GM12875 (cell line): Measurements from ENCODE around the gene ZFP82.

Experiments
- H3K4me3 ChIP-seq: one replicate; pipeline ENCODE4 v1.5.1; 2011; ENCODE audit warnings: low read depth, low read length, control low read depth
- TF ChIP-seq, protein P1 (sequence below): IDR thresholded peaks from 2 replicates; pipeline ENCODE4 v1.5.1; 2011; ENCODE audit warnings: low read depth, mild to moderate bottlenecking, control low read depth, inconsistent platforms, low read length, moderate library complexity, borderline replicate concordance; ENCODE audit not compliant: insufficient read depth

ZFP82 gene

DNA sequence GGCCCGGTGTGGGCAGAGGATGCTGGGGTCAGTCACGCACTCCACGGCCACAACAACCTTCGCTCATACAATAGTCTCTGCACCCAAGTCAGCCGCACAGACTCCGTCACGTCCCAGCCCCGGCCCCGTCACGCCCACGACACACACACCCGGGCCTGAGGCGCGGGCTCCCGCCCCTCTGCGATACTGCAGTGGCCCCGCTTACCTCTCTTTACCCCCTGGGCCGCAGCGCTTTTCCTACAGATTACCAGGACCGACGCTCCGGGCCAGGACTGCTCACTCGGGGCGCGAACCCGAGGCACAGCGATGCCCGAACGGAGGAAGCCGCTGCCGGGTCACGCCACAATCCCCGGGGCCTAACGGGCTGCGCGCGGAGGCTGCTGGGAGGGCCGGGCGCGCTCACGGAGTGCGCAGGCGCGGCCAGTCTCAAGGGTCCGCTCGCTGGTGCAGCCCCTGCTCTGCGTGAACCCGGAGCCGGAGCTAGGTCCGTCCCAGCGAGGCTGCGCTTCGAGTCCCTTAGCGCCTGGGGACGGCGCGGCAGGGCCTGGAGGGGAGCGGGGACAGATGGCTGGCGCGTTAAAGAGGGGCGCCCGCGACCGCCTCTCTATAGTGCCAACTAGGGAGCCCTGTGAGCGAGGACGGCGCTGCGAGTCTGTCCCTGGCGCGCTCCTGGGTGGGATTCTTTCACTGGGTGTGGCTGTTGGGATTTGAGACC is at the start of gene ZFP82:
Gene ZFP82 (minus strand): TSS at position 358 of the 715 bp plus-strand sequence. CDS start 8,855 bp downstream, outside the sequence.
- H3K4me3 ChIP-seq: peak within 1 kb of the TSS; percentile 81
- TF ChIP-seq, protein P1, sequence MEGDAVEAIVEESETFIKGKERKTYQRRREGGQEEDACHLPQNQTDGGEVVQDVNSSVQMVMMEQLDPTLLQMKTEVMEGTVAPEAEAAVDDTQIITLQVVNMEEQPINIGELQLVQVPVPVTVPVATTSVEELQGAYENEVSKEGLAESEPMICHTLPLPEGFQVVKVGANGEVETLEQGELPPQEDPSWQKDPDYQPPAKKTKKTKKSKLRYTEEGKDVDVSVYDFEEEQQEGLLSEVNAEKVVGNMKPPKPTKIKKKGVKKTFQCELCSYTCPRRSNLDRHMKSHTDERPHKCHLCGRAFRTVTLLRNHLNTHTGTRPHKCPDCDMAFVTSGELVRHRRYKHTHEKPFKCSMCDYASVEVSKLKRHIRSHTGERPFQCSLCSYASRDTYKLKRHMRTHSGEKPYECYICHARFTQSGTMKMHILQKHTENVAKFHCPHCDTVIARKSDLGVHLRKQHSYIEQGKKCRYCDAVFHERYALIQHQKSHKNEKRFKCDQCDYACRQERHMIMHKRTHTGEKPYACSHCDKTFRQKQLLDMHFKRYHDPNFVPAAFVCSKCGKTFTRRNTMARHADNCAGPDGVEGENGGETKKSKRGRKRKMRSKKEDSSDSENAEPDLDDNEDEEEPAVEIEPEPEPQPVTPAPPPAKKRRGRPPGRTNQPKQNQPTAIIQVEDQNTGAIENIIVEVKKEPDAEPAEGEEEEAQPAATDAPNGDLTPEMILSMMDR: no peak

DNA sequence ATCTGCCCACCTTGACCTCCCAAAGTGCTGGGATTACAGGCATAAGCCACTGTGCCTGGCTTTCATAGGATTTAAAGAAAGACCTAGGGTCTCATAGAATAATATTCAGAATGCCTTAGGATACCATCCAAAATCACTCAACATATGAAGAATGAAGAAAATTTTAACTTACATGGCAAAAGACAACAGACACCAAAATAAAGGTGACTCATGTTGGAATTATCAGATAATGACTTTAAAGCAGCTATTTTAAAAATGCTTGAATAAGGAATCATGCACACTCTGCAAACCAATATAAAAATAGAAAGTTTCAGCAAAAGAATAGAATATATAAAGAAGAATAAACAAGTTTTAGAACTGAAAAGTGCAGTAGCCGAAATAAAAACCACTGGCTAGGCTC is 41.6 kb upstream of the ZFP82 start:
- TF ChIP-seq, protein P1: no peak
- no peak overlapping the region for H3K4me3 ChIP-seq

DNA sequence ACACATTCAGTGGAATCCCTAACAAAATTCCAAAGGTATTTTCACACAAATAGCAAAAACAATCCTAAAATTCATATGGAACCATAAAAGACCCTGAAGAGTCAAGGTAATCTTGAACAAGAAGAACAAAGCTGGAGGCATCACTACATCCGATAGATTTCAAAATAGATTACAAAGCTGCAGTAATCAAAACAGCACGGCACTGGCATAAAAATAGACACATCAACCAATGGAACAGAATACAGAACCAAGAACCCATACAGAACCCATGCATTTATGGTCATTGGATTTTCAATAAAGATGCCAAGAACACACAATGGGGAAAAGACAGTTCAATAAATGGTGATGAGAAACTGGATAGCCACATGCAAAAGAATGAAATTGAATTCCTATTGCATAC is 38.4 kb upstream of the ZFP82 start:
- TF ChIP-seq, protein P1: no peak
- H3K4me3 ChIP-seq: no peak overlapping the region

DNA sequence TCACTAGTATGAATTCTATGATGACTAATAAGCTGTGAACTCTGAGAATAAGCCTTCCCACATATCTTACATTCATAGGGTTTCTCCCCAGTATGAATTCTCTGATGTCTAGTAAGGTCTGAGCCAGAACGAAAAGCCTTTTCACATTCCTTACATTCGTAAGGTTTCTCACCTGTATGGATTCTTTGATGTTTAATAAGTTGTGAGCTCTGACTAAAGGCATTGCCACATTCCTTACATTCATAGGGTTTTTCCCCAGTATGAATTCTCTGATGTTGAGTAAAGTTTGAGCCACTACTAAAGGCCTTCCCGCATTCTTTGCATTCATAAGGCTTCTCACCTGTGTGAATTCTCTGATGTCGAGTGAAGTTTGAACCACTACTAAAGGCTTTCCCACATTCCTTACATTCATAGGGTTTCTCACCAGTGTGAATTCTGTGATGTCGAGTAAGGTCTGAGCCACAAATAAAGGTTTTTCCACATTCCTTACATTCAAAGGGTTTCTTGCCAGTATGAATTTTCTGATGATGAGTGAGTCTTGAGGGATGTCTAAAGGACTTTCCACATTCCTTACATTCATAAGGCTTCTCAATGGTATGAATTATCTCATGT is 30.7 kb upstream of the ZFP82 start:
- H3K4me3 ChIP-seq: no peak overlapping the region
- TF ChIP-seq, protein P1: no peak

DNA sequence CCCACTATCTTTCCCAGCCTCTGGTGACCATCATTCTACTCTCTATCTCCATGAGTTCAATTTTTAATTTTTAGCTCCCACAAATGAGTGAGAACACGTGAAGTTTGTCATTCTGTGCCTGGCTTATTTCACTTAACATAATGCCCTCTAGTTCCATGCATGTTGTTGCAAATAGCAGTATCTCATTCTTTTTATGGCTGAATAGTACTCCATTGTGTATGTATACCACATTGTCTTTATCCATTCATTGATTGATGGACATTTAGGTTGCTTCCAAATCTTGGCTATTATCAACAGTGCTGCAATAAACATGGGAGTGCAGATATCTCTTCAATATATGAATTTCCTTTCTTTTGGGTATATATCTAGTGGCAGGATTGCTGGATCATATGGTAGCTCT is 22.9 kb upstream of the ZFP82 start:
- no peak overlapping the region for H3K4me3 ChIP-seq
- TF ChIP-seq, protein P1: no peak

DNA sequence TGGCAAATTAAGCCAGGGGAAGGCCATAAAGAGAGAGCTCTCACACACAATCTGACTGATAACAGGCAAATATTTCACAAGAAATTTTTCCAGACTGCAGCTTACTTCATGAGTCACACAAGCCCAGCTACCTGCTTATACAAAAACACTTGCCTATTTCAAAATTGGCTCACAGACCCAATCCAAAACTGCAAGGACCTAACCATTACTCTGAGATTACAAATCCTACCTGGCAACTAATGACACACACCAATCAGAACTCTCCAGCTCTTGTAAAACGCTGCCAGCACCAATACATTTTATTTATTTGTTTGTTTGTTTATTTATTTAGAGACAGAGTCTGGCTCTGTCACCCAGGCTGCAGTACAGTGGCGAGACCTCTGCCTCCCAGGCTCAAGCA is 18.1 kb upstream of the ZFP82 start:
- H3K4me3 ChIP-seq: no peak overlapping the region
- TF ChIP-seq, protein P1: no peak

DNA sequence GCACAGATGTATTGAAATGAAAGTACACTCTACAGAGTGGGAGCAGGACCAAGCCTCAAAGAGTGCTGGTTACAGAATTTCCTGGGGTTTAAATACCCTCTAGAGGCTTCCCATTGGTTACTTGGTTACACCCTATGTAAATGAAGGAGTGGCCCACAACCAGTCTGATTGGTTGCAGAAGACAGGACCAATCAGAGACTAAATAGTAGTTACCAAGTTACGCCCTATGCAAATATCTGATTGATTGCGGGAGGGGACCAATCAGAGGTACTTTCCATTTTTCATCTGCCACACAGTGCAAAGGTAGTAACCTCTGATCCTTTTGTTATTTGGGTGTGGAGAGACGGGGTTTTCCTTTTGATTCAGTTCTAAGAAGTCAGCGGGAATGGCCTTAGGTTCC is 5.5 kb upstream of the ZFP82 start:
- TF ChIP-seq, protein P1: no peak
- no peak overlapping the region for H3K4me3 ChIP-seq
